Cardiac fibroblast (primary cell): Measurements from ENCODE around the gene MCRS1.

ENCODE experiments used
- DNase-seq, 2 donors: peaks; one replicate each; pipeline versions ENCODE4 v3.0.0 to v3.0.0-alpha.2; 2010; ENCODE audit warnings: low read depth in 2 of 2
- H3K4me3 ChIP-seq, 2 donors: replicated peaks in 1 of 2; 1 replicate in 1 of 2; 2 replicates in 1 of 2; pipeline ENCODE4 v1.5.1; 2011; ENCODE audit warnings: low read depth in 2 of 2, low read length in 2 of 2, mild to moderate bottlenecking in 2 of 2, moderate library complexity in 1 of 2
- TF ChIP-seq, protein P1 (sequence below): IDR thresholded peaks from one replicate; pipeline ENCODE4 v1.5.1; 2011; ENCODE audit warnings: low read depth, mild to moderate bottlenecking, low read length, inconsistent platforms

Gene MCRS1

DNA sequence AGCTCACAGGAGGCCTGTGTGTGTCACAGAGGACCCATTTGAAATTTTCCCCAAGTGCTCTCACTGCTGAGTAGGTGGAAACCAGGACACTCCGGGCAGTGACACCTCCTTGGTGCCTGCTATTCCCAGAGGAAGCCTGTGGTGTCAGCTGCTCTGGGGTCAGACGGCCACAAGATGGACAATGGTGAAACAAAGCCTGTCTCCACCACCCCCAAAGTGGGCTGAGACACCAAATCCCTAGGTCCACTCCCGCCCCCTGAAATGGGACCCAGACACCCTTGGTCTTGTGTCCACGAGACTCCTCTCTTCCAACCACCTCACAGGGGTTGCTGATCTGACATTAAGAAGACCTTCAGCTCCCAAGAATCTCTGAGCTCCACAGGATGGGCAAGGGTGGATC, 22.1 kb downstream of the MCRS1 start:
- DNase-seq, result no peak
- no peak overlapping the region for H3K4me3 ChIP-seq
- TF ChIP-seq, protein P1, sequence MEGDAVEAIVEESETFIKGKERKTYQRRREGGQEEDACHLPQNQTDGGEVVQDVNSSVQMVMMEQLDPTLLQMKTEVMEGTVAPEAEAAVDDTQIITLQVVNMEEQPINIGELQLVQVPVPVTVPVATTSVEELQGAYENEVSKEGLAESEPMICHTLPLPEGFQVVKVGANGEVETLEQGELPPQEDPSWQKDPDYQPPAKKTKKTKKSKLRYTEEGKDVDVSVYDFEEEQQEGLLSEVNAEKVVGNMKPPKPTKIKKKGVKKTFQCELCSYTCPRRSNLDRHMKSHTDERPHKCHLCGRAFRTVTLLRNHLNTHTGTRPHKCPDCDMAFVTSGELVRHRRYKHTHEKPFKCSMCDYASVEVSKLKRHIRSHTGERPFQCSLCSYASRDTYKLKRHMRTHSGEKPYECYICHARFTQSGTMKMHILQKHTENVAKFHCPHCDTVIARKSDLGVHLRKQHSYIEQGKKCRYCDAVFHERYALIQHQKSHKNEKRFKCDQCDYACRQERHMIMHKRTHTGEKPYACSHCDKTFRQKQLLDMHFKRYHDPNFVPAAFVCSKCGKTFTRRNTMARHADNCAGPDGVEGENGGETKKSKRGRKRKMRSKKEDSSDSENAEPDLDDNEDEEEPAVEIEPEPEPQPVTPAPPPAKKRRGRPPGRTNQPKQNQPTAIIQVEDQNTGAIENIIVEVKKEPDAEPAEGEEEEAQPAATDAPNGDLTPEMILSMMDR, result no peak

DNA sequence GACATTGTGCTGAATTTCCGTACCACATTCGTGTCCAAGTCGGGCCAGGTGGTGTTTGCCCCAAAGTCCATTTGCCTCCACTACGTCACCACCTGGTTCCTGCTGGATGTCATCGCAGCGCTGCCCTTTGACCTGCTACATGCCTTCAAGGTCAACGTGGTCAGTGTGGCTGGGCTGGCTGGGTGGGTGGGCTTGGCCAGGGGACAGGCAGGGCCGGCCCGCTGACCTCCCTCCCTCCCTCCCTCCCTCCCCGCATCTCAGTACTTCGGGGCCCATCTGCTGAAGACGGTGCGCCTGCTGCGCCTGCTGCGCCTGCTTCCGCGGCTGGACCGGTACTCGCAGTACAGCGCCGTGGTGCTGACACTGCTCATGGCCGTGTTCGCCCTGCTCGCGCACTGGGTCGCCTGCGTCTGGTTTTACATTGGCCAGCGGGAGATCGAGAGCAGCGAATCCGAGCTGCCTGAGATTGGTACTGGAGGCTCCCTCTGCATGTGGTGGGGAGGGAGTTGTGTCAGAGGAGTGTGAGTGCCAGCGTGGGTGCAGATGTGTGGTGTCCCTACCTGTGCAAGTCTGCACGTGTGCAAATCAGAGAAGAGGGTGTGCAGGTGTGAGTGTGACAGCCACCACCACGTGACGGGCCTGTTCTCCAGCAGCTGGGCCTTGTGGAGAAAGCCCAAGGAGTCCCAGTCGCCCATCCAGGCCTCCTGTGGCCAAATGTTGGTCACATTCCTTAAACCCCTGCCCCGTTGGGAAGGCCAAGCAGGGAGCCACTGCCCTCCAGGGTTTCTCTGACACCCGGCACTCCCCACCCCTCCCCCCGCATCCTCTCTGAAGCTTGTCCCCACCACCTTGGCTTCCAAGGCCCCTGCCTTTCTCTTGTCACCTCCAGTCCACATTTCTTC, 23.8 kb downstream of the MCRS1 start:
- no peak for DNase-seq
- TF ChIP-seq, protein P1, result no peak
- no peak overlapping the region for H3K4me3 ChIP-seq

DNA sequence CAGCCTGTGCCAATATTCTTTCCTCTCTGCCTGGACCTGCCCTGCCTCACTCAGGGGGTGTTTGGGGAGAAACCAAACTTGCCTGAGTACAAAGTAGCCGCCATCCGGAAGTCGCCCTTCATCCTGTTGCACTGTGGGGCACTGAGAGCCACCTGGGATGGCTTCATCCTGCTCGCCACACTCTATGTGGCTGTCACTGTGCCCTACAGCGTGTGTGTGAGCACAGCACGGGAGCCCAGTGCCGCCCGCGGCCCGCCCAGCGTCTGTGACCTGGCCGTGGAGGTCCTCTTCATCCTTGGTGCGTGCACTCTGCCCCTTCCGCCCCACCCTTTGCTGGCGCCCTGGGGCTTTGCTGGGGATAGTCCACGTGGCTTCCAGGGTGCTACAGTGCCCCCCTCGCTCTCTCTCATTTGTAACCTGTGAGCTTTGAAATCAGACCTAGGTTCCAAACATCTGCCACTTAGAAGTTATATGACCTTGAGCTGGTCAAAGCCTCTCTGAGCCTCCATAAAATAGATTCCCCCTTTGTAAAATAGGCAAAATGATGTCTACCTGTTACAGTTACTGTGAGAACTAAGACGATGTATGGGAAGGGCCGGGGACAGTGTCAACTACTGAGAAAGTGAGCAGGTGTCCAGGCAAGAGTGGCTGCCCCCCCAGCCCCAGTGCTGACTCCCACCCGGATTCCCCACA, 24.6 kb downstream of the MCRS1 start:
- TF ChIP-seq, protein P1, result no peak
- DNase-seq, result no peak
- no peak overlapping the region for H3K4me3 ChIP-seq

DNA sequence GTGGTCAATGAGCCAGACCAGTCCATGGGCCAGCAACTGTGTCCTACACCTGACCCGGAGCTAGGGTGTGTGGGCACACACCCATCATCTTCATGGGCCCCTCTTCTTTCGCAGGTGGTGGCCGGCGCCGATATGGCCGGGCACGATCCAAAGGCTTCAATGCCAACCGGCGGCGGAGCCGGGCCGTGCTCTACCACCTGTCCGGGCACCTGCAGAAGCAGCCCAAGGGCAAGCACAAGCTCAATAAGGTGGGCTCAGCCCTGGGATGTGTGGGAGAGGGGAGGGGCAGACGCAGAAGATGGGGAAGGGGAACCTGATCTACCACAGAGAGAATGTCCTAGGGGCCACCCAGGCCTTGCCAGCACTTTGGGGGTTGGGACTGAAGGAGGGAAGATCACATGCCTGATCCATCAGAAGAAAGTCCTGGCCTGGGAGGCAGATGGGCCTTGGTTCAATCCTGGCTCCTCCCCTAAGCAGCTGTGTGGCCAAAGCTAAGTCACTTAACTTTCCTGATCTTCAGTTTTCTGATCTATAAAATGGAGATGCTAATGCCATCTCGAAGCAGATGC, 25.3 kb downstream of the MCRS1 start:
- no peak overlapping the region for H3K4me3 ChIP-seq
- no peak for DNase-seq
- TF ChIP-seq, protein P1, result no peak

DNA sequence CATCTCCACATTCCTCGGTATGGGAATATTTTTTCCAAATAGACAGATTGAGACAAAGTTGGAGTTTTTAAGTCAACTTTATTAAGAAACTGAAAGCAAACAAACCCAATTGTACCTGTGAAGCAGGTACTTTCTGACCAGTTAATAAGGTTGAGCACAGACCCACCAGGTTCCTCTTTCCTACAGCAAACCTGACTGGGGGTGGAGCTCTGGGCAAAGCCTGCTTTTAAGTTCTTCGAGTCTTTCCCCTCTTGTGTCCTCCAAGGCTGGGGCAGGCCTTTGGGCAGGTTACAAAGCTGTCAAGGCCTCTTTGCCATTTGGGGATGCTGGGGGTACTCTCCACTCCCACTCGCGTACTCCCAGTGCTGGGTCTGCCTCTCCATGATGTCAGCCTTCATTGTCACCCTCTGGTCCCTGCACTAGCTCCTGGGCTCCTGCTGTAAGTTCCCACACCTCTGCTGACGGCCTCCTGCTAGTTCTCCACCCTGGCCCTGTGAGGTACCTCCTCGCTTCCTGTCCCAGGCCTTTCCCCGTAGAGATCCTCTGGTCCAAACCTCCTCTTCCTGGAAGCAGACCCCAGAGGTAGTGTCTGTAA, 25.9 kb downstream of the MCRS1 start:
- no peak overlapping the region for H3K4me3 ChIP-seq
- DNase-seq, result no peak
- TF ChIP-seq, protein P1, result no peak

DNA sequence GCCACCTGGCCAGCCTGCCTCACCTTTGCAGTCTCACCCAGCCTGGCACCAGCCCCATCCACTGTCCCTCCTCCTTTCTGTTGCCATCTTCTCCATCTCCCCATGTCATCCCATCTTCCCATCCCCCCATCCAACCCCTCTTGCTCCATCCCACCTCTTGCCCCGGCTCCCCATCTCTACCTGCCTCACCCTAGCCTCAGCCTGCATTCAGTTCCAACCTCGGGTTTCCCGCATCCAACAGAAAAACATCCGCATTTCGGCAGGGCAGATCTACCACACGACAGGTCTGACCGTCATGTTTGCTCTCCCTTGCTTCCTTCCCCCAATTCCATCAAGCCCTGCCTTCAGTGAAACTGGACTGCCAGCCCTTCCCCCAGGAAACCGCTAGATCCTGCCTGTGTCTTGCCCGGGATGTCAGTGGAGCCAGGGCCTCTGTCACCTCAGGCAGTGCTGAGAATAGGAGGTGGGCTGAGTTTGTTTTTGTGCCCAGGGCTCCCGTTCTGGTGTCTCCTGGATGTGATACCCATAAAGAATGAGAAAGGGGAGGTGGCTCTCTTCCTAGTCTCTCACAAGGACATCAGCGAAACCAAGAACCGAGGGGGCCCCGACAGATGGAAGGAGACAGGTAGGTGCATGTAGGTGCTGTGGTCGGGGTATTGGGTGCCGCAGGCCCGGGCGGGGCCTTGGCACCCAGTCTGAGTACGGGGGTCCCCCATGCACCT, 26.6 kb downstream of the MCRS1 start:
- no peak overlapping the region for H3K4me3 ChIP-seq
- no peak for DNase-seq
- TF ChIP-seq, protein P1, result no peak
